ENCODE data around the gene FOXC1.

Gene FOXC1

DNA sequence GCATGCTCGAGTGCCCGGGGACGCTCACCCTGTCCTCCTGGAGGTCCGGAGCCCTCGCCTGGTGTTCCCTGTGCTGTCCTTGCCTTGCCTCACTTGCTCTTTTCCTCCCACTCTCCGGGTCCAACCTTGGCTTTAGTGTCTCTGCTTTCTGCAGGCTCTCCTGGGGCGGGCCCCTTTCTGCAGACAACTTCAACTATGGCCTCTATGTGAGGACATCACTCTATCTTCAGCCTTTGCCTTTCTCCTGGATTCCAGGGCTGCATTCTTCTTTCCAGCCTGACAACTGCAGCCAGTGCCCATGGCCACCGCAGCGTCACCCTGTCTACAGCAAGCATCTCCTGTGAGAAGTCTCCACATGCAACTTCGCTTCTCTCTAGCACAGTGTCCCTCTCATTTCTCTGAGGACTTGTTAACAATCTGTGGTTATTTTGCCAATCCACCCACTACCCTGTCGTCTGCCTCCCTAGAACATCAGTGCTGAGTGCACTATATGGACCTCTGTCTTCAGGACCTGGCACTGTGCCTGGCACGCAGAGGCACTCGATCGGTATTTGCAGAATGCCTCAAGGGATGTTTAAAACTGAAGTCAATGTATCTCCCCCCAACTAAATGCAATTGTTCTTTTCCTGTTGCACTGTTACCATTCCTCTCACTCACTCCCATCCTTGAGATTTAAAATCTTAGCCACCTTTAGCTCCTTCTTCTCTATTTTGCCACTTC, 35.9 kb downstream of the FOXC1 start:
- no peak for DNase-seq

GRCh38 chr6:1651362-1651761, 41.6 kb downstream of the FOXC1 start:
- DNase-seq, result no peak

DNA sequence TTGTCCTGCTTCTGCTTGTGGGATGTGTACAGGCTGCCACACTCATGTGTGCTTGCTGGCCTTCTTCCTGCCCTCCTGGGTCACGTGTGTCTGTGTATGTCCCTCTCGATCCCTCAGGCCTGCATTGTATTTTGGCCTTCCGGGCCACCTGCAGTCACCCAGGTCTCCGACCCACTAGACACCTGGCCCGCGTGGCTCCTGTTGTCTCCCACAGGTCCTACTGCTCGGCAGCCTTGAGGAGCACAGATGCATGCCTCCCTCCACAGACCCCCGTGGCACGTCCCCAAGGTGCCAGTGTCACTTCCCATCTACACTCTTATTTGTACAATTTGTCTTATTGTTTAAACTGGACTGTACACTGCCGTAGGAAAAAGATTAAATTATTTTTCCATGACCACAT, 43.1 kb downstream of the FOXC1 start:
- no peak for DNase-seq

- DNase-seq, result no peak
These were observed 44.3 kb downstream of the FOXC1 start for GRCh38 chr6:1654054-1654453.

DNA sequence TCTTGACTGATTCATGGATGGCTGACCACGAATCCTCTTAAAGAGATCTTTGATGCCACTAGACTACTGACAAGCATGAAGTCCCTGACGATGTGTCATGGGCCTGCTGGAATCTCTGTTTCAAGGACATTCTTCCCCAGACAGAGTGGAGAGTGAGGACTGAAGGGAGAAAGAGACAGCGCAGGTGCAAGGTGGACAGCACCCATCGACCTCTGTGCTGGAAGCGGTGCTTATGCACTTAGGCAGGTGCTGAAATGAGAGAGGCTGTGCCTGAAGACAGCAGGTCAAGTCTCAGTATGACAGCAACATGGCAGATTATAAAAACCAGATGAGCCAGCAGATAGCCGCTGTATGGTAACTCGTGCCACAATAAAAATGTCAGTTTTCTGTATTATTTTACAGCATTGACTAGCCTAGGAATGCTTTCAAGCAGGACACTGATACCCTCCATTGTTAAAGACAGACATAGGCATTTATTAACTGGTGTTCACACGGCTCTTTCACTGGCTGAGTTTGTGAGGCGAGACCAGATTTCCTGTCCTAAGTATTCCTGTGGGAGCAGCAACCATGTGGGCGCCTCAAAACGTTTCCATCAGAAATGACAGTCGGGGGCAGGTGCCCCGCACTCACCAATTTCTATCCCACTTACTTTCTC, 47.5 kb downstream of the FOXC1 start:
- no peak for DNase-seq

GRCh38 chr6:1657771-1658165, 48.1 kb downstream of the FOXC1 start:
- DNase-seq, result no peak

- DNase-seq, result no peak
These were observed 48.7 kb downstream of the FOXC1 start for GRCh38 chr6:1658212-1659005.

GRCh38 chr6:1659816-1660215, 50.1 kb downstream of the FOXC1 start:
- DNase-seq, result no peak

GRCh38 chr6:1662534-1662933, 52.8 kb downstream of the FOXC1 start:
- no peak for DNase-seq

All from NCI-H1694 treated with DMSO at 0.1 percent for 48 hours (cell line).